IMR-90 (cell line): Measurements from ENCODE around the gene TENM3. TPM values are rescaled to one million over a fixed set of nuclear protein-coding genes. Genes with fewer than 3 reads are reported as not detected.

Experiments
- ATAC-seq: fragments of 200-7000 bp; cut with Tn5 transposase; 2 replicates; pipeline ENCODE4 v1.9.1; 2020; ENCODE audit warnings: low read depth, mild to moderate bottlenecking, moderate library complexity
- BruUV-seq: library from RNA; stranded (reverse); fragments of 400-500 nt; replicated peaks from 2 replicates; lab custom pipeline; 2021; lab: Mats Ljungman, UMichigan
- CTCF ChIA-PET: fragments of 300-600 bp; formaldehyde crosslinking; extraction: SDS; loops from one replicate; lab custom pipeline; 2021; ENCODE audit warnings: antibody characterized with exemption; lab: Yijun Ruan, JAX
- POLR2A ChIA-PET: fragments of 300-600 bp; sonication (Branson Sonifier 250); formaldehyde crosslinking; loops from one replicate; lab custom pipeline; 2022; ENCODE audit warnings: antibody characterized with exemption; ENCODE audit not compliant: unreplicated experiment; lab: Charles Lee
- DNase-seq: peaks from one replicate; pipeline ENCODE4 v3.0.0; 2013
- H2AFZ ChIP-seq: replicated peaks from 2 replicates; pipeline ENCODE3; 2013; ENCODE audit warnings: low read length, mild to moderate bottlenecking; ENCODE audit not compliant: poor library complexity
- H2AK5ac ChIP-seq: 2 replicates; pipeline ENCODE4 v1.6.1; 2013; ENCODE audit warnings: low read depth, low read length, inconsistent platforms
- H2AK9ac ChIP-seq: replicated peaks from 2 replicates; pipeline ENCODE3; 2013; ENCODE audit warnings: mild to moderate bottlenecking, low read depth, low read length, moderate library complexity; ENCODE audit not compliant: poor library complexity
- H2BK120ac ChIP-seq: 2 replicates; pipeline ENCODE4 v1.6.1; 2013; ENCODE audit warnings: low read depth, low read length, inconsistent platforms
- H2BK15ac ChIP-seq: 3 replicates; pipeline ENCODE4 v1.6.1; 2013; ENCODE audit warnings: low read depth, low read length, inconsistent platforms
- H2BK20ac ChIP-seq: 2 replicates; pipeline ENCODE4 v1.6.1; 2013; ENCODE audit warnings: low read depth, mild to moderate bottlenecking, inconsistent platforms, low read length, moderate library complexity
- H2BK5ac ChIP-seq: 2 replicates; pipeline ENCODE4 v1.6.1; 2013; ENCODE audit warnings: mild to moderate bottlenecking, low read depth, low read length, inconsistent platforms; ENCODE audit not compliant: poor library complexity, severe bottlenecking
- H3K14ac ChIP-seq: replicated peaks from 2 replicates; pipeline ENCODE4 v1.6.1; 2013; ENCODE audit warnings: low read depth, low read length, inconsistent platforms
- H3K18ac ChIP-seq: 2 replicates; pipeline ENCODE4 v1.6.1; 2013; ENCODE audit warnings: low read depth, low read length, control low read depth
- H3K23ac ChIP-seq: 2 replicates; pipeline ENCODE4 v1.6.1; 2013; ENCODE audit warnings: low read depth, low read length, inconsistent platforms
- H3K27ac ChIP-seq: 2 replicates; pipeline ENCODE4 v1.5.1; 2013; ENCODE audit warnings: mild to moderate bottlenecking, control low read depth, low read length; ENCODE audit not compliant: insufficient read depth
- H3K27me3 ChIP-seq: 2 replicates; pipeline ENCODE4 v1.6.1; 2013; ENCODE audit warnings: low read length; ENCODE audit not compliant: control insufficient read depth, insufficient read depth
- H3K36me3 ChIP-seq: 2 replicates; pipeline ENCODE4 v1.6.1; 2013; ENCODE audit warnings: low read length, mixed read lengths; ENCODE audit not compliant: control insufficient read depth, insufficient read depth
- H3K4ac ChIP-seq: 2 replicates; pipeline ENCODE4 v1.6.1; 2013; ENCODE audit warnings: low read depth, low read length, inconsistent platforms
- H3K4me1 ChIP-seq: 2 replicates; pipeline ENCODE4 v1.6.1; 2013; ENCODE audit warnings: low read length, mixed read lengths; ENCODE audit not compliant: control insufficient read depth, insufficient read depth
- H3K4me2 ChIP-seq: 2 replicates; pipeline ENCODE4 v1.6.1; 2013; ENCODE audit warnings: low read depth, mild to moderate bottlenecking, control low read depth, low read length, moderate library complexity
- H3K4me3 ChIP-seq: 2 replicates; pipeline ENCODE4 v1.5.1; 2013; ENCODE audit warnings: low read depth, mild to moderate bottlenecking, control low read depth, low read length, moderate library complexity; ENCODE audit not compliant: insufficient read depth
- H3K56ac ChIP-seq: 2 replicates; pipeline ENCODE4 v1.6.1; 2013; ENCODE audit warnings: low read length, inconsistent platforms; ENCODE audit not compliant: insufficient read depth; ENCODE audit errors: extremely low read depth
- H3K79me1 ChIP-seq, 2 experiments: 2 replicates each; pipeline ENCODE4 v1.6.1; 2013; ENCODE audit warnings: low read length in 2 of 2, inconsistent platforms in 1 of 2, low read depth in 1 of 2
- H3K9ac ChIP-seq: 2 replicates; pipeline ENCODE4 v1.6.1; 2013; ENCODE audit warnings: low read depth, low read length, control low read depth
- H3K9me1 ChIP-seq: 2 replicates; pipeline ENCODE4 v1.6.1; 2013; ENCODE audit warnings: low read length, inconsistent platforms; ENCODE audit not compliant: insufficient read depth
- H3K9me3 ChIP-seq: 2 replicates; pipeline ENCODE4 v1.6.1; 2013; ENCODE audit warnings: low read length; ENCODE audit not compliant: control insufficient read depth, insufficient read depth
- H4K20me1 ChIP-seq: 2 replicates; pipeline ENCODE4 v1.6.1; 2013; ENCODE audit warnings: low read length, inconsistent platforms; ENCODE audit not compliant: insufficient read depth
- H4K5ac ChIP-seq: 2 replicates; pipeline ENCODE4 v1.6.1; 2013; ENCODE audit warnings: mild to moderate bottlenecking, low read depth, low read length, control low read depth
- H4K8ac ChIP-seq, 2 experiments: 2 replicates each; pipeline ENCODE4 v1.6.1; 2013; ENCODE audit warnings: low read depth in 2 of 2, low read length in 2 of 2, control low read depth in 1 of 2, inconsistent platforms in 1 of 2
- H4K91ac ChIP-seq: 2 replicates; pipeline ENCODE4 v1.6.1; 2013; ENCODE audit warnings: low read depth, low read length, inconsistent platforms; ENCODE audit not compliant: insufficient read depth
- CEBPB ChIP-seq: IDR thresholded peaks from 2 replicates; pipeline ENCODE4 v1.6.1; 2012; ENCODE audit warnings: low read depth, low read length, improper control_type of control experiment
- USF2 ChIP-seq: fragments of 150-350 bp; IDR thresholded peaks from 2 replicates; pipeline ENCODE4 v1.6.1; 2017; ENCODE audit warnings: mild to moderate bottlenecking, antibody characterized with exemption, low read length, low read depth
- WGBS, 2 experiments: methylation state at CpG; one replicate each; pipeline versions ENCODE4 v1.1.5 to v1.1.7; 2013; ENCODE audit warnings: missing lambda C conversion rate in 2 of 2; ENCODE audit not compliant: insufficient read length in 1 of 2; ENCODE audit errors: extremely low coverage in 2 of 2; 5-methylcytosine and 5-hydroxymethylcytosine counted together
- dilution Hi-C: fragments of 300-500 bp; cut with HindIII; formaldehyde crosslinking; loops from one replicate; pipeline ENCODE4 v1.14.3; 2018; ENCODE audit warnings: low sequenced_read_pairs; ENCODE audit not compliant: unreplicated experiment
- in situ Hi-C: fragments of 300-500 bp; cut with MboI; formaldehyde crosslinking; loops from 3 replicates; pipeline ENCODE4 v1.14.3; 2019; ENCODE audit warnings: low sequenced_read_pairs, inconsistent platforms, mixed read lengths
- intact Hi-C: fragments of 100-400 bp; cut with micrococcal nuclease; formaldehyde crosslinking; loops from 2 replicates; pipeline ENCODE4 v1.10.0; 2022
- polyA plus RNA-seq, 3 experiments: library from polyadenylated mRNA; depleted of rRNA; stranded (reverse); fragments of >200 nt; gene quantifications; 2 replicates each; pipeline ENCODE4 v1.2.3, GENCODE V29; 2012; ENCODE audit warnings: low replicate concordance in 1 of 3
- total RNA-seq: library from RNA; depleted of rRNA; stranded (reverse); fragments of >200 nt; gene quantifications from 2 replicates; pipeline ENCODE4 v1.2.3, GENCODE V29; 2012

The TENM3 gene
- total and polyA plus RNA-seq, 2 of the 4 experiments (the other 2 are of a cell fraction), result 29.9 to 173 TPM

GRCh38 chr4:182711211-182711610 is 468.0 kb downstream of the TENM3 start:
- Histone ChIP-seq H3K9me3 (no peaks in the 10 kb centered on the region), H3K23ac (no peak overlapping the region), H4K91ac (no peak overlapping the region), H2AK9ac (no peak overlapping the region), H3K36me3 (no peaks in the 10 kb centered on the region), H2AFZ (no peak overlapping the region), H3K27ac (no peak overlapping the region), H2BK15ac (no peak overlapping the region), H3K9me1 (no peaks in the 10 kb centered on the region; the same call in 1 of the 2 replicates), H2BK20ac (no peak overlapping the region), H2BK120ac (no peak overlapping the region), H3K27me3 (no peaks in the 10 kb centered on the region), H3K14ac (no peak overlapping the region), H3K4me1 (no peaks in the 10 kb centered on the region), H4K8ac (no peak overlapping the region), H3K18ac (no peak overlapping the region), H3K79me1 (no peaks in the 10 kb centered on the region; a peak in 1 of 4 replicates), H3K56ac (no peak overlapping the region), H3K4me2 (no peak overlapping the region), H2BK5ac (no peak overlapping the region), H3K9ac (no peak overlapping the region), H3K4ac (no peak overlapping the region), H4K5ac (no peak overlapping the region), H4K20me1 (no peaks in the 10 kb centered on the region), H3K4me3 (no peak overlapping the region), H2AK5ac (no peak overlapping the region)
- intact Hi-C loops (no loop called here), dilution Hi-C loops (no loop called here), in situ Hi-C loops (no loop called here)
- WGBS, 2 experiments, result 80% methylated on average over 1 of the region's 2 CpGs; no CpG with 5 or more reads in 1 of the 2 experiments
- CTCF ChIA-PET, result no interaction called here
- no TSS peak for BruUV-seq
- POLR2A ChIA-PET, result no interaction called here
- peak; percentile 25 for DNase-seq
- no peak for ATAC-seq
- no peak for TF ChIP-seq CEBPB
- peak; percentile 46; the same call in 1 of the 2 replicates for TF ChIP-seq USF2
